H54 (cell line): ENCODE data around the gene SLC7A8.
A peak's percentile ranks its signal among the peaks of the same experiment; 100 is the strongest.

Source experiments
- DNase-seq: peaks from one replicate; pipeline ENCODE4 v3.0.0; 2011; ENCODE audit warnings: low spot score, mixed read lengths; ENCODE audit not compliant: insufficient read length
- FAIRE-seq: peaks from 3 replicates; lab custom pipeline; 2011; peaks lifted over from hg19 to GRCh38; lab: Jason Lieb, UNC
- POLR2A ChIP-seq: IDR thresholded peaks from 2 replicates; pipeline ENCODE4 v1.6.1; 2011; ENCODE audit warnings: low read depth, mild to moderate bottlenecking, low read length

SLC7A8 gene

GRCh38 chr14:23124337-23124954, 59.0 kb downstream of the SLC7A8 start:
- DNase-seq (no peak), FAIRE-seq (no peak)
- TF ChIP-seq POLR2A: no peak

DNA sequence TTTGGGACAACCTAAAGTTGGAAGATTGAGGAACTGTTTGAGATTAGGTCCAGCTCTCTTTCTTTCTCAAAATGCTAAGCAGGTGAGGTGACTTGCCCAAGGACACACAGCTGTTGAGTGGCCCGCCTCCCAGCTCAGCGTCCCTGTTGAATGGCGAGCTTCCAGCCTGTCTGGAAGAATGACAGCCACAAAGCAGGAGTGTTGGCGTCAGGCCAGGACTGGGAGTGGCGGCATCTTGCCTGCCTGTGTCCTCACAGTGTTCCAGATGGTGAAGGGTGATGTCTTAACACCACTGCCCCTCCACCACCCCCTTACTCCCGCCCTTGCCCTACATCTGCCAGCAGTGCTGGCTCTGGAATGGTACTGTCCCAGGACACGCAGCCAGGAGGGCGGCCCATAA, 60.0 kb downstream of the SLC7A8 start:
- FAIRE-seq: no peak
- TF ChIP-seq POLR2A: no peak
- no peak for DNase-seq

GRCh38 chr14:23122086-23122485, 61.4 kb downstream of the SLC7A8 start:
- DNase-seq (no peak), FAIRE-seq (no peak)
- TF ChIP-seq POLR2A: no peak

DNA sequence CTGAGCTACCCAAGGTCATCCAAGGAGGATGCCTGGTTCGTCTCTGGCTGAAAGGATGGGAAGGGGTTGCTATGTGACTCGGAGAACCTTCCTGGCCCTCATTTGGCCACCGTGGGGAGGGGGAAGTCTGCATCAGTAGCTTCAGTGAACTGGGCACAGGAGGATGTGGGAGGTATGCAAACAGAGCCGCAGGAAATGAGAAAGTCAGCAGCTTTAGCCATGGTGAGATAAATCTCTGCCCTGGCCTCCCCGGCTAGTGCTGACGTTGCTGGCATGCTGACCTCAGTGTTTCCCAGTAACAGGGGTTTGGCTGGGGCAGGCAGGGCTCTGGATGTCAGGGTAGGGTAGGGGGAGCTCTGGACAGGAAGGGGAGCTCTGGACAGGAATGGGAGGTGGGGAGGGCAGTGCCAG, 62.1 kb downstream of the SLC7A8 start:
- no peak for TF ChIP-seq POLR2A
- FAIRE-seq (no peak), DNase-seq (peak; percentile 33)

DNA sequence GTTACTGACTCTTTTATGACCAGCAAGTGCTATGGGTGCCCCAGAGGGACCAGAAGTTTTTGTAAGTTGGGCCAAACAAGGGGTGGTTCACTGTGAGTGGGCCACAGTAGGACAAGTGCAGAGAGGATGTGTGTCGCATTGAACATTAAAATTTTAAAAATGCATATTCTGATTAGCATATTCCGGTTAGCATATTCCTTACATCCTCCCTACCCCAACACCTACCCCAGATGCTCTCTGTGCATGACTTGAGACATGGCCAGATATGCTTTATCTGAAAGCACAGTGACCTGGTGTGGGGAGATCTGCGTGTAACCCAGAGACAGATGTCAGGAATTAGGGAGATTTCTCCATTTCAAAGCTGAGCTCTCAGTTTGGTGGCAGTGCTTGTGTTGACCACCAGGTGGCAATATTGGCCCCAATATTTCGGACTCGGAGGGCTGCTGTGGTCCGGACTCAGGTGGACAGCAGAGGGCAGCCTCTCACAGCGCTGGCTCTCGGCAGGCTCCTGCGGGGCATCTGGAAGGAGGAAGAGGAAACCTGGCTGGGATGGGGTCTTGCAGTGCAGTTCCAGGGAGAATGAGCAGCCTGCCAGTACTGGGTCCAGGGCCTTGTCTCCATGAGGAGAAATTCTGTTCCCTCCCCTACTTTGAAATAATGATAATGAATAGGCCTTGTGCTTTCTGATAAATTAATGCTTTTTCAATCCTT, 62.8 kb downstream of the SLC7A8 start:
- FAIRE-seq: no peak
- no peak for TF ChIP-seq POLR2A
- DNase-seq: peak; percentile 60

- no peak for TF ChIP-seq POLR2A
- DNase-seq: no peak
- no peak for FAIRE-seq
Measured at GRCh38 chr14:23119363-23120327, 63.8 kb downstream of the SLC7A8 start.

DNA sequence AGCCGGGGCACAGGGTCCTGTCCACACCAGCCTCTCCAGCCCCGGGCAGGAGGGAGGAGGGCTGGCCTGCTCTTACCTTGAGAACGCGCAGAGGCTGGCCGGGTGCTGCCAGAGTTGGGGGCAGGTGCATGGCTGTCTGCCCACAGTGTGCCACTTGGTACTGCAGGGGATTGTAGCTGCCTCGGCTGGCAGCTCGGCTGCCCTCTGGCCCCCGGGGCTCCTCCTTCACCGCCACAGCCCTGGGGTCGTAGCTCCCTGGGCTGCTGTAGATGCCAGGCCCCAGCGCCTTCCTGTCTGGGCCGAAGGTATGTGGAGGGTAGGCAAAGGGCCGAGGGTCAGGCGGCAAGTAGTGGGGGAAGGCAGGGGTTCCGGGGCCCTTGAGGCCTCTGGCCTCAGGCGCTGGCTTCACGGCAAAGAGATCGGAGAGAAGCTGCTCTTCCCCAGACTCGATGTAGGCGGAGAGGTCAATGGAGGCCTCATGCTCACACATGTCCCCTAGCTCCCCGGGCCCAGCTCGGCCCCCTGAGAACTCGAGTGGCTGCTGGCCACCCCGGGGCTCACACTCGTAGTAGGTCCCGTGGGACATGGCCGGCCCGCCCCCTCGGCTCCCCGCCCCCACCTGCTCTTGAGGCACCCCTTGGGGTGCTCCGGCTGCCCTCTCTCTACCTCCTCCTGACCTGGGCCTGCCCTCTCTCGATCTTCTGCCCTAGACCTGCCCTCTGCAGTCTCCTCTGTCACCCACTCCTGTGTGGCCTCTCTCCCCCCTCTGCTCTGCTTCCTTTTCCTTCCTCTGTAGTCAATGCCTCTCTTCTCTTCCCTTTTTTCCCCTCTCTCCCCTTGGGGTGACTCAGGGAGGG, 64.7 kb downstream of the SLC7A8 start, which contains the start of gene CEBPE:
CEBPE (minus strand) TSS at position 750 of the 857 bp plus-strand sequence; CDS start at position 586, 164 bp downstream.
- FAIRE-seq (no peak), DNase-seq (no peak)
- no peak for TF ChIP-seq POLR2A

- no peak for FAIRE-seq
- DNase-seq: no peak
- no peak for TF ChIP-seq POLR2A
Measured at GRCh38 chr14:23117371-23118020, 66.0 kb downstream of the SLC7A8 start.

DNA sequence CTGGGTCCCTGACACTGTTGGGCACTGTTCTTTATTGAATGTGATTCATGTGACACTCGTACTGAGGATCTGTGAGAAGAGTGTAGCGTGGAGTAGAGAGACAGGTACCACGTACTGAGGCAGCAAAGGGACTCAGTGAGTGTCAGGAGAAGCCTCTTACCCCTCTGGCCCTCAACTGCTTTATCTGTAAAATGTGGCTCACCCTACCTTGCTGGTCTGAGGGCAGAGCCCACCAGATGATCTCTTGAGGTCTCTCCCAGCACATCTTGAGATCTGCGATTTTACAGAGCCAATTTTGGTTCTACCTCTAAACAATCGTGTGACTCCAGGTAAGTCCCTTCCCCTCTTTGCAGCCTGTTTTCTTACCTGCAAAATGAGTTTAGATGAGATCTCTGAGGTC, 67.5 kb downstream of the SLC7A8 start:
- FAIRE-seq: no peak
- no peak for TF ChIP-seq POLR2A
- no peak for DNase-seq

- peak; percentile 90 for FAIRE-seq
- peak; percentile 89 for DNase-seq
- peak; percentile 25; the same call in 1 of the 2 replicates for TF ChIP-seq POLR2A
Measured at GRCh38 chr14:23115039-23115731, 68.3 kb downstream of the SLC7A8 start.

- DNase-seq: no peak
- no peak for FAIRE-seq
- TF ChIP-seq POLR2A: no peak
Measured at GRCh38 chr14:23114669-23115038, 68.8 kb downstream of the SLC7A8 start.

DNA sequence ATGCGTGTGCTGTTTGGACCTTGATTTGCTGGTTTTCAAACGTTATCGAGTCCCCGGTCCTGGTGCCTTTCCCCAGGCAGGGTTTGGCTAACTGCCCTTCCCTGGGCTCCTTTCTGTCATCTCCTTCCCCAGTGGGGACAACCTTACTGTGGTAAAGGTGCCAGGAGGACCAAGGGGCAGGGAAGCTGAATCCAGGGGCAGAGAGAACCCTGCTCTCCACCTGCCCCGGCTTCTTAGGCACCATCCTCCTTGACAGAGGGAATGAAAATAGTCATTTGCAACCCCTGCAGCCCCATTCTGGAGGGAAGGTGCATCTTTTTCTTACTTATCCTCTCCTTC, 69.4 kb downstream of the SLC7A8 start:
- DNase-seq (no peak), FAIRE-seq (no peak)
- TF ChIP-seq POLR2A: no peak
